HEK293 (cell line): Measurements from ENCODE around the gene SULT1A4.
"Not testable (repeated sequence)": the region's sequence is repeated elsewhere in the genome, so short reads cannot be mapped to it uniquely, and the experiment has no call there.

Source experiments
- CTCF ChIA-PET: fragments of 350-600 bp; formaldehyde crosslinking; extraction: SDS; loops from one replicate; lab custom pipeline; 2021; ENCODE audit warnings: antibody characterized with exemption; lab: Yijun Ruan, JAX
- POLR2A ChIA-PET: fragments of 300-600 bp; formaldehyde crosslinking; extraction: SDS; loops from one replicate; lab custom pipeline; 2020; ENCODE audit warnings: antibody characterized with exemption, inconsistent platforms; lab: Yijun Ruan, JAX
- H3K27ac ChIP-seq: fragments of 200-500 bp; sonication (Bioruptor generic); 2 replicates; pipeline ENCODE4 v1.5.1; 2014; ENCODE audit warnings: low read depth, low read length, control low read depth, inconsistent platforms; ENCODE audit errors: extremely low read depth
- H3K36me3 ChIP-seq, 2 experiments: fragments of 200-500 bp in 1 of 2; sonication (Bioruptor generic) in 1 of 2; 1 replicate in 1 of 2; 2 replicates in 1 of 2; pipeline ENCODE4 v1.5.1; 2014 to 2017; ENCODE audit warnings: inconsistent platforms in 2 of 2, low read length in 2 of 2; ENCODE audit not compliant: control insufficient read depth in 2 of 2, insufficient read depth in 1 of 2
- H3K4me1 ChIP-seq: fragments of 200-500 bp; sonication (Bioruptor generic); 2 replicates; pipeline ENCODE4 v1.5.1; 2014; ENCODE audit warnings: mild to moderate bottlenecking, low read length, inconsistent platforms; ENCODE audit not compliant: control insufficient read depth, insufficient read depth
- H3K4me3 ChIP-seq: 2 replicates; pipeline ENCODE4 v1.5.1; 2011; ENCODE audit warnings: low read depth, mild to moderate bottlenecking, control low read depth, low read length, moderate library complexity
- H3K9me3 ChIP-seq: fragments of 200-500 bp; sonication (Bioruptor generic); 2 replicates; pipeline ENCODE4 v1.5.1; 2014; ENCODE audit warnings: low read depth, low read length, inconsistent platforms; ENCODE audit not compliant: control insufficient read depth, insufficient read depth

The SULT1A4 gene

DNA sequence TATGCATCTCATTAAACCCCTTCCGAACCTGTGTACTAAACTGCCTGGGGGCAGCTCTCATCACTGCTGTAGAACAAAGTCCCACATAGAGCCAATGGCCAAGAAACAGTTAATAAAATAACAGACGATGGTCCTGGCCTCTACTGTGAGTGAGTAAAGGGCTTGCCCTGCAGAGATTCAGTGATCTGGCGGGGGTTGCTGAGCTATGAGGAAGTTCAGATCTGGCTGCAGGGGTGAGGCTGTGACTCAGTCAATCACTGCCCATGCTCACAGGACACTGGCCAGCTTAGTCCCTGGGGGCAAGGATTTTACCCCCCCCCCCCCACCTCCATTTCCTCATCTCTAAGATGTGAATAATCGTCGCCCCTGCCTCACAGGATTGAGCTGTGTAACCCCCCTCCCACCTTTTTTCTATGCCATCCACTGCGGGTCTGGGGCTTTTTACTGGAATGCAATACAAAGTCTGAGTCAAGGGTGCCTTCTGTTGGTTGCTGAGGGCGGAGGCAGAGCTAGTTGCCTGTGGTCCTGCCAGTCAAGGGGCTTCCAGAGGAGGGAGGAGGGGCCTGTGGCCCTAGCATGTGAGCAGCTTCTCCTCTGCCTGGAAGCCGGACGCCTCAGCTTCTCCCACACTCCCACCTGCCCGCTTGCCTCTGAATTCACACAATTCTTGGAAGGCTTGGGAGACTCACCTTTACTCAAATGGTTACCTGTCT, 8.1 kb downstream of the SULT1A4 start:
- POLR2A ChIA-PET, H3K4me3 ChIP-seq, H3K27ac ChIP-seq, H3K9me3 ChIP-seq, CTCF ChIA-PET, H3K36me3 ChIP-seq, H3K4me1 ChIP-seq: not testable (repeated sequence)

- H3K4me3 ChIP-seq, H3K9me3 ChIP-seq, H3K27ac ChIP-seq, H3K4me1 ChIP-seq, H3K36me3 ChIP-seq, CTCF ChIA-PET, POLR2A ChIA-PET: not testable (repeated sequence)
Measured at GRCh38 chr16:29469660-29470059, 9.9 kb downstream of the SULT1A4 start.

- H3K36me3 ChIP-seq, POLR2A ChIA-PET, CTCF ChIA-PET, H3K4me3 ChIP-seq, H3K4me1 ChIP-seq, H3K27ac ChIP-seq, H3K9me3 ChIP-seq: not testable (repeated sequence)
Measured at GRCh38 chr16:29472065-29472464, 12.4 kb downstream of the SULT1A4 start.

- POLR2A ChIA-PET, H3K4me3 ChIP-seq, H3K4me1 ChIP-seq, CTCF ChIA-PET, H3K27ac ChIP-seq, H3K36me3 ChIP-seq, H3K9me3 ChIP-seq: not testable (repeated sequence)
Measured at GRCh38 chr16:29482276-29482675, 22.6 kb downstream of the SULT1A4 start.

DNA sequence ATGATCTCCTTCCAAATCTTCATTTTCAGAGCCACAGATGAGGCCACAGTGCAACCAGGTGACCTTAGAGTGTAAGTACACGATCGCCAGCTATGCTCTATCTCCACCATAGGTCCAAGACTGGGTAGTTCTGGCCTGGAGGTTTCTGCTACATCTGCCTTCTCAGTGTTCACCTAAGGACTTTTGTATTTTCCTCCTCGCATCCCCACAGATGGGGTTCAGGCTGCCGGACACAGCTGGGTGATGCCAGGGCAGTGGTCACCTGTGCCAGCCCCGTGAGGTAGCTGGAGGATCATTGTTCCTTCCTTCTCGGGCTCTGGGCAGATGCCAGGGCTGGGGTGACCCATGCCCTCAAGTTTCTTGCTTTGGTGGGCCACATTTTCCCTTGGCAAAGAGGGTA, 46.6 kb downstream of the SULT1A4 start, which contains the start of gene NPIPB12:
NPIPB12 (minus strand) TSS at position 101 of the 400 bp plus-strand sequence.
- H3K9me3 ChIP-seq, POLR2A ChIA-PET, CTCF ChIA-PET: not testable (repeated sequence)

More for the DNA sequence above, 46.6 kb downstream of the SULT1A4 start, which contains the start of gene NPIPB12:
- H3K27ac ChIP-seq, H3K36me3 ChIP-seq, H3K4me3 ChIP-seq, H3K4me1 ChIP-seq: not testable (repeated sequence)
